Panc1 (cell line): ENCODE data around the gene MAST4. TPM values are rescaled to one million over a fixed set of nuclear protein-coding genes. Genes with fewer than 3 reads are reported as not detected.

ENCODE experiments used
- ATAC-seq: fragments of 200-7000 bp; cut with Tn5 transposase; 2 replicates; pipeline ENCODE4 v1.9.1; 2020; ENCODE audit warnings: mild to moderate bottlenecking, moderate library complexity
- BruUV-seq: library from RNA; stranded (reverse); fragments of 400-500 nt; replicated peaks from 2 replicates; lab custom pipeline; 2021; lab: Mats Ljungman, UMichigan
- CTCF ChIA-PET: fragments of 300-600 bp; sonication (Branson Sonifier 250); formaldehyde crosslinking; loops from one replicate; lab custom pipeline; 2022; ENCODE audit warnings: antibody characterized with exemption; lab: Charles Lee
- POLR2A ChIA-PET: fragments of 300-600 bp; sonication (Branson Sonifier 250); formaldehyde crosslinking; loops from one replicate; lab custom pipeline; 2022; ENCODE audit warnings: antibody characterized with exemption; lab: Charles Lee
- DNase-seq: peaks from one replicate; pipeline ENCODE4 v3.0.0-alpha.2; 2010; ENCODE audit warnings: low read depth, low spot score
- H3K27ac ChIP-seq: 2 replicates; pipeline ENCODE4 v1.5.1; 2011; ENCODE audit warnings: mild to moderate bottlenecking, low read length, inconsistent platforms
- H3K27me3 ChIP-seq: fragments of 200-500 bp; sonication (Bioruptor generic); 2 replicates; pipeline ENCODE4 v1.6.0; 2014; ENCODE audit warnings: low read length, inconsistent platforms; ENCODE audit not compliant: control insufficient read depth, insufficient read depth
- H3K36me3 ChIP-seq: fragments of 200-500 bp; sonication (Bioruptor generic); 2 replicates; pipeline ENCODE4 v1.5.1; 2014; ENCODE audit warnings: inconsistent platforms, mild to moderate bottlenecking, low read length, moderate library complexity; ENCODE audit not compliant: control insufficient read depth, insufficient read depth
- H3K4me1 ChIP-seq: 2 replicates; pipeline ENCODE4 v1.5.1; 2011; ENCODE audit warnings: inconsistent platforms, mild to moderate bottlenecking, low read length, moderate library complexity; ENCODE audit not compliant: control insufficient read depth, insufficient read depth
- H3K4me3 ChIP-seq, 2 experiments: 2 replicates each; pipeline ENCODE4 v1.5.1; 2011 to 2012; ENCODE audit warnings: low read depth in 2 of 2, low read length in 2 of 2, mild to moderate bottlenecking in 2 of 2, inconsistent platforms in 1 of 2, moderate library complexity in 1 of 2
- H3K9me3 ChIP-seq: fragments of 200-500 bp; sonication (Bioruptor generic); 2 replicates; pipeline ENCODE4 v1.5.1; 2014; ENCODE audit warnings: low read depth, mild to moderate bottlenecking, inconsistent platforms, low read length, moderate library complexity; ENCODE audit not compliant: control insufficient read depth, insufficient read depth
- POLR2AphosphoS5 ChIP-seq: IDR thresholded peaks from 2 replicates; pipeline ENCODE4 v1.6.1; 2012; ENCODE audit warnings: mild to moderate bottlenecking, low read depth, low read length, moderate library complexity
- SIN3A ChIP-seq: IDR thresholded peaks from 2 replicates; pipeline ENCODE4 v1.6.1; 2012; ENCODE audit warnings: low read depth, mild to moderate bottlenecking, low read length, moderate library complexity, borderline replicate concordance; ENCODE audit not compliant: insufficient read depth
- TCF7L2 ChIP-seq: IDR thresholded peaks from 2 replicates; pipeline ENCODE4 v1.6.1; 2011; ENCODE audit warnings: mild to moderate bottlenecking, low read depth, low read length, inconsistent platforms
- in situ Hi-C: cut with HindIII; loops from 2 replicates; pipeline ENCODE4 v1.10.0; 2016; ENCODE audit warnings: low sequenced_read_pairs, low pct_unique_long_range_greater_than_20kb
- intact Hi-C: fragments of 100-400 bp; cut with micrococcal nuclease; formaldehyde crosslinking; loops from one replicate; pipeline ENCODE4 v1.10.0; 2022; ENCODE audit not compliant: unreplicated experiment
- total RNA-seq: library from RNA; stranded (reverse); gene quantifications from one replicate; pipeline ENCODE4 v1.2.1, GENCODE V29; 2021; ENCODE audit not compliant: unreplicated experiment
- TF ChIP-seq, protein P1 (sequence below), 2 experiments: IDR thresholded peaks; 2 replicates each; pipeline ENCODE4 v1.6.1; 2011 to 2012; ENCODE audit warnings: low read depth in 2 of 2, control low read depth in 1 of 2, low read length in 1 of 2, mild to moderate bottlenecking in 1 of 2, moderate library complexity in 1 of 2; ENCODE audit not compliant: insufficient read depth in 1 of 2
- TF ChIP-seq, protein P2 (sequence below): fragments of 450-650 bp; IDR thresholded peaks from 2 replicates; pipeline ENCODE4 v1.5.1; 2017; ENCODE audit warnings: mild to moderate bottlenecking

MAST4 gene
- total RNA-seq, 1 experiment from 2014 or later, result 1.8 TPM

DNA sequence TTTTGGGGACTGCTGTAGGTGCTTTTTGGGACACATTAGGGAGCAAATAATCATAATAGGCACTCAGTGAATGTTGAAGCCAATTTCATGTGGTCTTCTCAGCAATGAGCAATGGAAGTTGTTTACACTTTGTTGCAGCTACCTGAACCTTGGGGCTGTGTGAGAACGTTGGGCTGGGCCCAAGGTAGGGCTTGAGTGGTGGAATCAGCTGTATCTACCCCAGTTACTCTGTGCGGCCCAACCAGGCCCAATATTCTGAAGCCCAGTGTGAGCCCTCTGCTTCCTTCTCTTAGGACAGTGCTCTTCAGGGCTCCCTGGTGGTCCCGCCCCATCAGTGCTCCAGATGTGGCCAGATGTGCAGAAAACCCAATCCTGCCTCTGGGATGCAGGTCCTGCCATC lies 38.4 kb downstream of the MAST4 start:
- TF ChIP-seq SIN3A (no peak), TCF7L2 (no peak)
- TF ChIP-seq, protein P1, sequence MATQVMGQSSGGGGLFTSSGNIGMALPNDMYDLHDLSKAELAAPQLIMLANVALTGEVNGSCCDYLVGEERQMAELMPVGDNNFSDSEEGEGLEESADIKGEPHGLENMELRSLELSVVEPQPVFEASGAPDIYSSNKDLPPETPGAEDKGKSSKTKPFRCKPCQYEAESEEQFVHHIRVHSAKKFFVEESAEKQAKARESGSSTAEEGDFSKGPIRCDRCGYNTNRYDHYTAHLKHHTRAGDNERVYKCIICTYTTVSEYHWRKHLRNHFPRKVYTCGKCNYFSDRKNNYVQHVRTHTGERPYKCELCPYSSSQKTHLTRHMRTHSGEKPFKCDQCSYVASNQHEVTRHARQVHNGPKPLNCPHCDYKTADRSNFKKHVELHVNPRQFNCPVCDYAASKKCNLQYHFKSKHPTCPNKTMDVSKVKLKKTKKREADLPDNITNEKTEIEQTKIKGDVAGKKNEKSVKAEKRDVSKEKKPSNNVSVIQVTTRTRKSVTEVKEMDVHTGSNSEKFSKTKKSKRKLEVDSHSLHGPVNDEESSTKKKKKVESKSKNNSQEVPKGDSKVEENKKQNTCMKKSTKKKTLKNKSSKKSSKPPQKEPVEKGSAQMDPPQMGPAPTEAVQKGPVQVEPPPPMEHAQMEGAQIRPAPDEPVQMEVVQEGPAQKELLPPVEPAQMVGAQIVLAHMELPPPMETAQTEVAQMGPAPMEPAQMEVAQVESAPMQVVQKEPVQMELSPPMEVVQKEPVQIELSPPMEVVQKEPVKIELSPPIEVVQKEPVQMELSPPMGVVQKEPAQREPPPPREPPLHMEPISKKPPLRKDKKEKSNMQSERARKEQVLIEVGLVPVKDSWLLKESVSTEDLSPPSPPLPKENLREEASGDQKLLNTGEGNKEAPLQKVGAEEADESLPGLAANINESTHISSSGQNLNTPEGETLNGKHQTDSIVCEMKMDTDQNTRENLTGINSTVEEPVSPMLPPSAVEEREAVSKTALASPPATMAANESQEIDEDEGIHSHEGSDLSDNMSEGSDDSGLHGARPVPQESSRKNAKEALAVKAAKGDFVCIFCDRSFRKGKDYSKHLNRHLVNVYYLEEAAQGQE (IDR thresholded peaks at IDR 0.05; ENCODE audit: insufficient read depth in 1 of 2, low read depth in 2 of 2, low read length in 1 of 2), result no peak
- intact Hi-C loops (no loop called here), in situ Hi-C loops (no loop called here)
- CTCF ChIA-PET, result no interaction called here
- Histone ChIP-seq H3K27me3 (no peaks in the 10 kb centered on the region), H3K36me3 (no peaks in the 10 kb centered on the region), H3K4me1 (no peaks in the 10 kb centered on the region), H3K9me3 (no peaks in the 10 kb centered on the region), H3K4me3 (no peak overlapping the region), H3K27ac (no peak overlapping the region)
- BruUV-seq, result no TSS peak
- POLR2A ChIA-PET, result interaction anchor here (0.6 kb wide), 1 partner anchor 30 kb away, joined by 11 read pairs; no protein-coding TSS in a partner anchor
- DNase-seq (no peak), ATAC-seq (no peak)

DNA sequence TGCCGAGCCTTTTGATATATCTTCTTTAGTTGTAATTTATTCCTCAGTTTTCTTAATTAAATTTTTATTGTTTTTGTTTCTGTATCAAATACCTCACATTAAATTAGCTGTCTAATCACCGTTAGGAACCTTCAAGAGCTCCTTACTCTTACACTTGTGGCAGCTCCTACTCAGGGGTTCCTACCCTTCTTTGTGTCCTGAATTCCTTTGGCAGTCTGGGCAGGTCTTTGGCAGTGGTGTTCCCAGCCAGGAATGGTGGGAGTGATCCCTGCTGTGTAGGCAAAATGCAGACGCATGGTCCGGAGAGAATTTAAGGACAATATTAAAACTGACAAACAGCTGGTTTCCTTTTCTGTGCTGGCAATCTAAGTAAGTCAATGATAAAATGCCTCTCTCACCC lies 41.8 kb downstream of the MAST4 start:
- ChIA-PET POLR2A (no interaction called here), CTCF (no interaction called here)
- no peak overlapping the region for H3K4me3 ChIP-seq
- H3K36me3 ChIP-seq, result no peaks in the 10 kb centered on the region
- H3K27ac ChIP-seq, result no peak overlapping the region
- DNase-seq (no peak), ATAC-seq (no peak)
- no TSS peak for BruUV-seq
- H3K4me1 ChIP-seq, result no peaks in the 10 kb centered on the region
- in situ Hi-C loops (no loop called here), intact Hi-C loops (no loop called here)
- H3K27me3 ChIP-seq, result peaks cover 4% of the 10 kb centered on the region; the same call in 1 of the 2 replicates
- H3K9me3 ChIP-seq, result no peaks in the 10 kb centered on the region
- TF ChIP-seq POLR2AphosphoS5, result no peak
- TF ChIP-seq SIN3A, result no peak
- no peak for TF ChIP-seq TCF7L2
- TF ChIP-seq, protein P1 (IDR thresholded peaks at IDR 0.05; ENCODE audit: insufficient read depth in 1 of 2, low read depth in 2 of 2, low read length in 1 of 2), result no peak
- TF ChIP-seq, protein P2, sequence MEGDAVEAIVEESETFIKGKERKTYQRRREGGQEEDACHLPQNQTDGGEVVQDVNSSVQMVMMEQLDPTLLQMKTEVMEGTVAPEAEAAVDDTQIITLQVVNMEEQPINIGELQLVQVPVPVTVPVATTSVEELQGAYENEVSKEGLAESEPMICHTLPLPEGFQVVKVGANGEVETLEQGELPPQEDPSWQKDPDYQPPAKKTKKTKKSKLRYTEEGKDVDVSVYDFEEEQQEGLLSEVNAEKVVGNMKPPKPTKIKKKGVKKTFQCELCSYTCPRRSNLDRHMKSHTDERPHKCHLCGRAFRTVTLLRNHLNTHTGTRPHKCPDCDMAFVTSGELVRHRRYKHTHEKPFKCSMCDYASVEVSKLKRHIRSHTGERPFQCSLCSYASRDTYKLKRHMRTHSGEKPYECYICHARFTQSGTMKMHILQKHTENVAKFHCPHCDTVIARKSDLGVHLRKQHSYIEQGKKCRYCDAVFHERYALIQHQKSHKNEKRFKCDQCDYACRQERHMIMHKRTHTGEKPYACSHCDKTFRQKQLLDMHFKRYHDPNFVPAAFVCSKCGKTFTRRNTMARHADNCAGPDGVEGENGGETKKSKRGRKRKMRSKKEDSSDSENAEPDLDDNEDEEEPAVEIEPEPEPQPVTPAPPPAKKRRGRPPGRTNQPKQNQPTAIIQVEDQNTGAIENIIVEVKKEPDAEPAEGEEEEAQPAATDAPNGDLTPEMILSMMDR, result no peak
